DOHH2 (cell line): ENCODE measurements around the gene ATP4A.

Experiments used
- H3F3A ChIP-seq: fragments of 200-600 bp; sonication (generic), shearing (Covaris generic); 2 replicates; pipeline ENCODE4 v1.6.0; 2016; ENCODE audit warnings: antibody characterized with exemption, mild to moderate bottlenecking; ENCODE audit not compliant: control insufficient read depth, insufficient read depth
- H3K27ac ChIP-seq: fragments of 200-600 bp; sonication (generic); 2 replicates; pipeline ENCODE4 v1.5.1; 2014; ENCODE audit warnings: low read depth, mild to moderate bottlenecking, low read length, moderate library complexity
- H3K27me3 ChIP-seq: fragments of 200-600 bp; sonication (generic); 2 replicates; pipeline ENCODE4 v1.6.1; 2014; ENCODE audit warnings: mild to moderate bottlenecking, low read length, mixed read lengths; ENCODE audit not compliant: control insufficient read depth
- H3K36me3 ChIP-seq: fragments of 200-600 bp; sonication (generic); 2 replicates; pipeline ENCODE4 v1.6.1; 2014; ENCODE audit warnings: mild to moderate bottlenecking, low read length, moderate library complexity, mixed read lengths; ENCODE audit not compliant: control insufficient read depth
- H3K4me1 ChIP-seq: fragments of 200-600 bp; sonication (generic); 2 replicates; pipeline ENCODE4 v1.6.1; 2014; ENCODE audit warnings: mild to moderate bottlenecking, low read length, mixed read lengths; ENCODE audit not compliant: control insufficient read depth
- H3K4me2 ChIP-seq: fragments of 200-600 bp; sonication (generic); 2 replicates; pipeline ENCODE4 v1.6.0; 2014; ENCODE audit warnings: mild to moderate bottlenecking, low read length, moderate library complexity
- H3K4me3 ChIP-seq: fragments of 200-600 bp; sonication (generic); 2 replicates; pipeline ENCODE4 v1.5.1; 2014; ENCODE audit warnings: mild to moderate bottlenecking, low read length, mixed read lengths
- H3K79me2 ChIP-seq: fragments of 200-600 bp; sonication (generic); 2 replicates; pipeline ENCODE4 v1.6.1; 2014; ENCODE audit warnings: mild to moderate bottlenecking, low read length, mixed read lengths; ENCODE audit not compliant: control insufficient read depth
- H3K9me2 ChIP-seq: fragments of 200-600 bp; sonication (generic); replicated peaks from 2 replicates; pipeline ENCODE4 v1.6.1; 2014; ENCODE audit warnings: mild to moderate bottlenecking, low read length, mixed read lengths; ENCODE audit not compliant: control insufficient read depth
- H3K9me3 ChIP-seq: fragments of 200-600 bp; sonication (generic); 2 replicates; pipeline ENCODE4 v1.6.1; 2014; ENCODE audit warnings: antibody characterized with exemption, low read length, mixed read lengths; ENCODE audit not compliant: control insufficient read depth, insufficient read depth
- H4K20me1 ChIP-seq: fragments of 200-600 bp; sonication (generic); 2 replicates; pipeline ENCODE4 v1.6.0; 2014; ENCODE audit warnings: low read depth, mild to moderate bottlenecking, antibody characterized with exemption, low read length, moderate library complexity; ENCODE audit not compliant: control insufficient read depth, insufficient read depth
- EZH2phosphoT487 ChIP-seq: fragments of 200-600 bp; sonication (generic); IDR thresholded peaks from 2 replicates; pipeline ENCODE4 v1.6.1; 2017; ENCODE audit warnings: borderline replicate concordance, mild to moderate bottlenecking, antibody characterized with exemption, low read length, moderate library complexity, mixed read lengths
- TF ChIP-seq, protein P1 (sequence below): fragments of 200-600 bp; sonication (generic); IDR thresholded peaks from one replicate; pipeline ENCODE4 v1.5.1; 2014; ENCODE audit warnings: antibody characterized with exemption, mild to moderate bottlenecking, low read depth, low read length; ENCODE audit not compliant: poor library complexity, severe bottlenecking

The ATP4A gene

GRCh38 chr19:35562776-35563175 lies 682 bp downstream of the ATP4A start:
- H3K9me2 ChIP-seq, result no peaks in the 10 kb centered on the region
- no peak overlapping the region for H3K4me2 ChIP-seq
- H4K20me1 ChIP-seq, result no peaks in the 10 kb centered on the region; the same call in 1 of the 2 replicates
- peaks cover 11% of the 10 kb centered on the region for H3K4me1 ChIP-seq
- no peak overlapping the region for H3K27ac ChIP-seq
- H3K9me3 ChIP-seq, result no peaks in the 10 kb centered on the region
- no peaks in the 10 kb centered on the region for H3K36me3 ChIP-seq
- peaks cover 19% of the 10 kb centered on the region for H3K27me3 ChIP-seq
- TF ChIP-seq, protein P1, sequence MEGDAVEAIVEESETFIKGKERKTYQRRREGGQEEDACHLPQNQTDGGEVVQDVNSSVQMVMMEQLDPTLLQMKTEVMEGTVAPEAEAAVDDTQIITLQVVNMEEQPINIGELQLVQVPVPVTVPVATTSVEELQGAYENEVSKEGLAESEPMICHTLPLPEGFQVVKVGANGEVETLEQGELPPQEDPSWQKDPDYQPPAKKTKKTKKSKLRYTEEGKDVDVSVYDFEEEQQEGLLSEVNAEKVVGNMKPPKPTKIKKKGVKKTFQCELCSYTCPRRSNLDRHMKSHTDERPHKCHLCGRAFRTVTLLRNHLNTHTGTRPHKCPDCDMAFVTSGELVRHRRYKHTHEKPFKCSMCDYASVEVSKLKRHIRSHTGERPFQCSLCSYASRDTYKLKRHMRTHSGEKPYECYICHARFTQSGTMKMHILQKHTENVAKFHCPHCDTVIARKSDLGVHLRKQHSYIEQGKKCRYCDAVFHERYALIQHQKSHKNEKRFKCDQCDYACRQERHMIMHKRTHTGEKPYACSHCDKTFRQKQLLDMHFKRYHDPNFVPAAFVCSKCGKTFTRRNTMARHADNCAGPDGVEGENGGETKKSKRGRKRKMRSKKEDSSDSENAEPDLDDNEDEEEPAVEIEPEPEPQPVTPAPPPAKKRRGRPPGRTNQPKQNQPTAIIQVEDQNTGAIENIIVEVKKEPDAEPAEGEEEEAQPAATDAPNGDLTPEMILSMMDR, result no peak
- TF ChIP-seq EZH2phosphoT487, result no peak
- H3K79me2 ChIP-seq, result no peaks in the 10 kb centered on the region
- H3F3A ChIP-seq, result no peaks in the 10 kb centered on the region
- no peak overlapping the region for H3K4me3 ChIP-seq

GRCh38 chr19:35562336-35562735 lies 1.1 kb downstream of the ATP4A start:
- TF ChIP-seq, protein P1, result no peak
- TF ChIP-seq EZH2phosphoT487, result no peak
- no peaks in the 10 kb centered on the region for H3K79me2 ChIP-seq
- H3K4me3 ChIP-seq, result no peak overlapping the region
- H3K9me2 ChIP-seq, result no peaks in the 10 kb centered on the region
- H3K36me3 ChIP-seq, result no peaks in the 10 kb centered on the region
- H4K20me1 ChIP-seq, result no peaks in the 10 kb centered on the region; the same call in 1 of the 2 replicates
- H3K4me2 ChIP-seq, result no peak overlapping the region
- no peaks in the 10 kb centered on the region for H3K9me3 ChIP-seq
- H3K27ac ChIP-seq, result no peak overlapping the region
- peaks cover 19% of the 10 kb centered on the region for H3K27me3 ChIP-seq
- H3F3A ChIP-seq, result no peaks in the 10 kb centered on the region
- H3K4me1 ChIP-seq, result peaks cover 11% of the 10 kb centered on the region

DNA sequence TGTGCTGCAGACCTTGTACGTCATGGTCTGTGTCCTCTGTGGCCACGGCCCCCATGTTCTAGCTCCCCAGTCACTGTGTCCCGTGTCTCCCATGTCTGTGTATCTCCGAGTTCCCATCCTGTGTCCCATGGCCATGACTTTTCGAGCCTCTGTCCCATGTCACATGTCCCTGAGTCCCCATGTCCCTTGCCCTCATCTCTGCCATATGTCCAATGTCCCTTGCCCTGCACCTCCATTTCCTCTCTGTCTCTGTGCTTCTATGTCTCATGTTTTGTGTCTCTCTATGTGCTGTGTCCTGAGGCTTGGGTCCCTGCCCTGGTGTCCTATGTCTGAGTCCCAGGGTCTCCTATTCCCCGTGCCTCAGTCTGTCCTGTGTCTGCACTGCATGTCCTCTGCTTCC lies 2.0 kb downstream of the ATP4A start:
- H3K4me1 ChIP-seq, result peaks cover 11% of the 10 kb centered on the region
- no peaks in the 10 kb centered on the region for H3K36me3 ChIP-seq
- H3K9me2 ChIP-seq, result no peaks in the 10 kb centered on the region
- no peak overlapping the region for H3K4me2 ChIP-seq
- no peaks in the 10 kb centered on the region for H3F3A ChIP-seq
- peaks cover 19% of the 10 kb centered on the region for H3K27me3 ChIP-seq
- H3K27ac ChIP-seq, result no peak overlapping the region
- TF ChIP-seq, protein P1, result no peak
- no peak for TF ChIP-seq EZH2phosphoT487
- no peaks in the 10 kb centered on the region for H3K79me2 ChIP-seq
- no peaks in the 10 kb centered on the region; the same call in 1 of the 2 replicates for H4K20me1 ChIP-seq
- H3K4me3 ChIP-seq, result no peak overlapping the region
- H3K9me3 ChIP-seq, result no peaks in the 10 kb centered on the region

DNA sequence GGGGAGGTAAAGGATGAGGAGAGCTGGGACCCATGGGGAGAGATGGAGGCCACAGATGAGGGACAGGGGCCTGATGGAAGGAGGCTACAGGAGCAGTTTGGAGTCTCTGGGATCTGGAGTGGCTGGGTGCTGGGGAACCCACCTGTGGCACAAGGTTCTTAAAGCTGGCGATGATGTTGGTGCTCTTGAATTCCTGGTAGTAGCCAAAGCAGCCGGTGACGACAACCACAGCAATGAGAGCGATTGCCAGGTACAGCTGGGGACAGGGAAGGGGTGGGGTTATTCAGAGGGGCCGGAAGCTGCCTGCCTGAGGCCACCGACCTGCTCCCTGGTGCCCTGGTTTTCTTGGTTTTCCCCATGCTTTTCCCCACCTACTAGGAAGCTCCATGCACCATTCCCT lies 2.8 kb downstream of the ATP4A start:
- Histone ChIP-seq H3K27me3 (peaks cover 19% of the 10 kb centered on the region), H3K27ac (no peak overlapping the region), H4K20me1 (no peaks in the 10 kb centered on the region; the same call in 1 of the 2 replicates), H3K4me1 (peaks cover 11% of the 10 kb centered on the region), H3K9me3 (no peaks in the 10 kb centered on the region), H3K9me2 (no peaks in the 10 kb centered on the region), H3K36me3 (no peaks in the 10 kb centered on the region), H3K4me2 (no peak overlapping the region), H3F3A (no peaks in the 10 kb centered on the region), H3K4me3 (no peak overlapping the region), H3K79me2 (no peaks in the 10 kb centered on the region)
- TF ChIP-seq, protein P1, result no peak
- no peak for TF ChIP-seq EZH2phosphoT487
